BLaER1 treated with 17β-estradiol and CSF1 and Interleukin-3, amounts not matched to agents 10 nM and 100 nM (cell line): Measurements from ENCODE around the gene PLEKHA6.

Experiments used
- H3K27ac ChIP-seq, 11 experiments: shearing (Covaris generic); formaldehyde crosslinking; 2 replicates each; pipeline ENCODE4 v1.8.1; 2022
- H3K27me3 ChIP-seq, 11 experiments: shearing (Covaris generic); formaldehyde crosslinking; 2 replicates each; pipeline ENCODE4 v1.8.1; 2022
- H3K36me3 ChIP-seq, 11 experiments: shearing (Covaris generic); formaldehyde crosslinking; 2 replicates each; pipeline ENCODE4 v1.8.1; 2022
- H3K4me1 ChIP-seq, 10 experiments: shearing (Covaris generic); formaldehyde crosslinking; 2 replicates each; pipeline ENCODE4 v1.8.1; 2022
- H3K4me2 ChIP-seq, 11 experiments: shearing (Covaris generic); formaldehyde crosslinking; 2 replicates each; pipeline ENCODE4 v1.8.1; 2022
- H3K4me3 ChIP-seq, 10 experiments: shearing (Covaris generic); formaldehyde crosslinking; 2 replicates each; pipeline ENCODE4 v1.8.1; 2022
- H3K9ac ChIP-seq, 11 experiments: shearing (Covaris generic); formaldehyde crosslinking; 2 replicates each; pipeline ENCODE4 v1.8.1; 2022
- H3K9me3 ChIP-seq, 11 experiments: shearing (Covaris generic); formaldehyde crosslinking; replicated peaks in 1 of 11; 2 replicates each; pipeline ENCODE4 v1.8.1; 2022
- H4K20me1 ChIP-seq, 11 experiments: shearing (Covaris generic); formaldehyde crosslinking; 2 replicates each; pipeline ENCODE4 v1.8.1; 2022
- Cebpa-rat ChIP-seq, 11 experiments: shearing (Covaris generic); IDR thresholded peaks; 2 replicates each; pipeline ENCODE4 v1.8.1; 2022

Gene PLEKHA6

DNA sequence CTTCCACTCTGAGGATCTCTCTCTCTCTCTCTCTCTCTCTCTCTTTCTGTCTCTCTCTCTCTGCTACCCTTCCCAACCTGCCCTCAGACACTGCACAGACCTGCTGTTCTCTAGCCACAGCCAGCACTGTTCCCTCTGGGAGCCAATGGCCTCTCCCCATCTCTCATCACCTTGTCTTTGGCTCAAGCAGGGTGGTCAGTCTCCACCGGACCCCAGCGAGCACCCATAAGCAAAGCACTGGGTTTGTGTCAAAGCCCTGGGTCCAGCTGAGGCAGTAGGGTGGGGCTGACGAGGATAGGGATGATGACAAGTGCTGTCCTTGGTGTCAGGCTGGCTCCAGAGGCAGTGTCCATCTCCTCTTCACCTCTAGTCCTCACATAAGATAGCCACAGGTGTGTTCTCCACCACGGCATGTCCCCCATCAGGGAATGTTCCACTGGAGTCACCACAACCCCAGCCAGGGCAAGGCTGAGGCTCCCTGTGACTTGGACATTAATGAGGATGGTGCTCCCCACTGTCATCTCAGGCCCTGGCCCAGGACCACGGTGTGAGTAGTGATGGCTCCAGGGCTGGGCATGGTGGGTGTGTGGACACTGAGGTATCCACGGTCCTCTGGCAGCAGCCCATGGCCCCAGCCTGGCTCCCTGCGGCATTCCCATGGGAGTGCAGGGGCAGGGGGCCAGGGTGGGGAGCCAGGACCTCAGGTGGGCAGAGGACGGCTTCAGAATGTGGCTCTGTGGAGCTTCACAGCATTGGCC, 137.5 kb downstream of the PLEKHA6 start:
- Histone ChIP-seq H3K9me3 (no peaks in the 10 kb centered on the region), H4K20me1 (no peaks in the 10 kb centered on the region), H3K4me2 (no peak overlapping the region), H3K4me1 (peaks cover 0 to 21% (median 12%) of the 10 kb centered on the region in 10 experiments; a peak in 12 of 20 replicates), H3K4me3 (no peak overlapping the region), H3K9ac (no peak overlapping the region), H3K36me3 (no peaks in the 10 kb centered on the region), H3K27me3 (no peaks in the 10 kb centered on the region), H3K27ac (peak overlapping the region in 1 of 11 experiments; percentile 6; a peak in 1 of 22 replicates)
- TF ChIP-seq Cebpa-rat (IDR thresholded peaks at IDR 0.05) = no peak

DNA sequence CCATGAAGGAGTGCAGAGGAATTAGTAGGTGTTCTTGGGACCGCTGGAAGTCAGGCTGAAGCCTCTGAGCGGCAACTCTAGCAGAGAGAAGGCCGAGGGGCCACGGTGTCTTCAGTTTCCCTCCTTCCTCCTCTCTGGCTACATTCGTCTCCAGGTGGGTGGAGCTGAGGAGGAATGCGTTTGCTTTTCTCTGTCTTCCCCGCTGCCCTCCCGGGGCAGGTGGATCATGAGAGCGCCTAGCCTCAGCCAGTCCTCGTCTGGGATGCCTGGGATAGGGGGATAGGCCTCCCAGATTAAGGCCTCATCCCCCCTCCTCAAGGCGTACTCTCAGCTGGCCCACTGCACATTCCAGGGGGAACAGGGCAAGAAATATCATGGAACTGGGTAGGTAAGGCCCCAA, 138.5 kb downstream of the PLEKHA6 start:
- H4K20me1 ChIP-seq = no peaks in the 10 kb centered on the region
- peaks cover 0 to 30% (median 18%) of the 10 kb centered on the region in 10 experiments; a peak in 12 of 20 replicates for H3K4me1 ChIP-seq
- no peak overlapping the region for H3K9ac ChIP-seq
- no peaks in the 10 kb centered on the region for H3K27me3 ChIP-seq
- no peak overlapping the region for H3K27ac ChIP-seq
- no peak for TF ChIP-seq Cebpa-rat (IDR thresholded peaks at IDR 0.05)
- no peaks in the 10 kb centered on the region for H3K36me3 ChIP-seq
- no peaks in the 10 kb centered on the region for H3K9me3 ChIP-seq
- no peak overlapping the region for H3K4me3 ChIP-seq
- H3K4me2 ChIP-seq = no peak overlapping the region

DNA sequence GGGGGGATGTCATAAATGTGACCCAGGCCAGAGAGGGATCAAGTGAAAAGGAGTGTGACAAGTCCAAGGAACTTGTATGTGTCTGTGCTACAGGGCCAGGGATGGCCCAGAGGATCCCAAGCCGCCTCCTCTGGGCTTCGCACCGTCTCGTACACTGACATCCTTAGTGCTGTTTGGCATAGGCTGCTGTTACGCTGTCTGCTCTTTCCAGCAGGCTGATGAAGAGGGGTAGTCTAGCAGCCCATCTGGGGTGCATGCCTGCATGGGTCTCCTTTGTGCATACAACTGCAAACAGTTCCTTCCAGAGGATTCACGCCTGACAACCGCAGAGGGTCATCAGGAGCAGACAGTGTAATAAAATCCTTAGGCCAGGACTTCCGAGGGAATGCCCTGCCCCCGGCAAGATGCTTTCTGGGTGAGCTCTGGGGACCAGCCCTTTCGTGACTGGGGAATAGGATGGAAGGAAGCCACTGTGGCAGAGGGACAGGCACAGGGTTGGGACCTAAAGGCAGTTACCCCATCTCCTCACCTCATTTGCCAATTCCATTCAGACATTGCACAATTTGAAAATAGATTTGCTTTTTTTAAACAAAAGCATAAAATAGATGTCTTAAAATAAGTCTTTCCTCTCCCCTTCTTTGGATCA, 139.6 kb downstream of the PLEKHA6 start:
- H3K27me3 ChIP-seq = no peaks in the 10 kb centered on the region
- H4K20me1 ChIP-seq = no peaks in the 10 kb centered on the region
- no peaks in the 10 kb centered on the region for H3K36me3 ChIP-seq
- TF ChIP-seq Cebpa-rat (IDR thresholded peaks at IDR 0.05) = no peak
- peak overlapping the region in 6 of 11 experiments; percentile 2 to 48 (median 32); a peak in 11 of 22 replicates for H3K4me2 ChIP-seq
- H3K4me3 ChIP-seq = no peak overlapping the region
- H3K27ac ChIP-seq = peak overlapping the region in 2 of 11 experiments; percentile 22 to 37; a peak in 3 of 22 replicates
- peaks cover 0 to 35% (median 19%) of the 10 kb centered on the region in 10 experiments; a peak in 12 of 20 replicates for H3K4me1 ChIP-seq
- no peaks in the 10 kb centered on the region for H3K9me3 ChIP-seq
- H3K9ac ChIP-seq = no peak overlapping the region

DNA sequence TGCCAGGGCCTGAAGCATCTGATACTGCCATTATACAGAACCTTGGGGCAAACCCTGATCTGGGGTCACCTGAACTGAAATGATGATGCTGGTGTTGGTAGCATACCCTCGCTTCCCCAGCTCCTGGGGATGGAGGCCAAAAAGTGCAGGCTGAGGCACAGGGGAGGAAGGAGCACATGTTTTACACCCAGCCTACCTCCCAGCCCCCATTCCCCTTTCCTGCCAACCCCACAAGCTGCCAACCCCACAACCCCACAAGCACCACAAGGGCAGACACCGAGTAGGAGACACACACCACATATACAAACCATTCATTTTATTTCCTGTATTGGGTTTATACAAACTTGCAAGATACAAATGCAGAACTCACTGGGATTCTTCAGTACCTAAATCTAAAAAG, 141.2 kb downstream of the PLEKHA6 start:
- TF ChIP-seq Cebpa-rat (IDR thresholded peaks at IDR 0.05) = no peak
- Histone ChIP-seq H3K4me2 (peak overlapping the region in 2 of 11 experiments; percentile 17 to 25; a peak in 1 of 22 replicates), H3K27me3 (no peaks in the 10 kb centered on the region), H3K4me1 (peaks cover 5 to 49% (median 30%) of the 10 kb centered on the region in 10 experiments), H3K4me3 (no peak overlapping the region), H3K36me3 (no peaks in the 10 kb centered on the region), H3K9ac (no peak overlapping the region), H3K27ac (no peak overlapping the region; a peak in 1 of 22 replicates), H4K20me1 (no peaks in the 10 kb centered on the region), H3K9me3 (no peaks in the 10 kb centered on the region)

DNA sequence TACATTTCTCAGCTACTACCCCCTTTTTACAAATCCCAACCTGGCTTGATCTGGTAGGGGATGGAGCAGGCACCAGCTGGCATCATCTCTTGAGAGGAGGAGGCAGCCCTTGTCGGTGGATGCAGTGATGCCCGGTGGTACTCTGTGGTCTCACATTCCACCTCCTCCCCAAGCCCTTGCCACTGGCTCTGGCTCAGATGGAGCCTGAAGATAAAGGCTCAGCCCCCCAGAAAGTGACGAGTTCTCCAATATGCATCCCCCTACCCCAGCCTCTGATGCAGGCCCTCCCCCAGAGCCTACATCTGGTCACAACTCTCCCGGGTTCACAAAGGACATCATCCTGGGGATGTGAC, 142.1 kb downstream of the PLEKHA6 start:
- H3K27ac ChIP-seq = no peak overlapping the region
- no peak overlapping the region for H3K4me3 ChIP-seq
- no peak overlapping the region for H3K9ac ChIP-seq
- H4K20me1 ChIP-seq = no peaks in the 10 kb centered on the region
- no peak overlapping the region; a peak in 1 of 22 replicates for H3K4me2 ChIP-seq
- no peaks in the 10 kb centered on the region for H3K36me3 ChIP-seq
- no peaks in the 10 kb centered on the region for H3K9me3 ChIP-seq
- peaks cover 7 to 58% (median 36%) of the 10 kb centered on the region in 10 experiments for H3K4me1 ChIP-seq
- H3K27me3 ChIP-seq = no peaks in the 10 kb centered on the region
- TF ChIP-seq Cebpa-rat (IDR thresholded peaks at IDR 0.05) = no peak

DNA sequence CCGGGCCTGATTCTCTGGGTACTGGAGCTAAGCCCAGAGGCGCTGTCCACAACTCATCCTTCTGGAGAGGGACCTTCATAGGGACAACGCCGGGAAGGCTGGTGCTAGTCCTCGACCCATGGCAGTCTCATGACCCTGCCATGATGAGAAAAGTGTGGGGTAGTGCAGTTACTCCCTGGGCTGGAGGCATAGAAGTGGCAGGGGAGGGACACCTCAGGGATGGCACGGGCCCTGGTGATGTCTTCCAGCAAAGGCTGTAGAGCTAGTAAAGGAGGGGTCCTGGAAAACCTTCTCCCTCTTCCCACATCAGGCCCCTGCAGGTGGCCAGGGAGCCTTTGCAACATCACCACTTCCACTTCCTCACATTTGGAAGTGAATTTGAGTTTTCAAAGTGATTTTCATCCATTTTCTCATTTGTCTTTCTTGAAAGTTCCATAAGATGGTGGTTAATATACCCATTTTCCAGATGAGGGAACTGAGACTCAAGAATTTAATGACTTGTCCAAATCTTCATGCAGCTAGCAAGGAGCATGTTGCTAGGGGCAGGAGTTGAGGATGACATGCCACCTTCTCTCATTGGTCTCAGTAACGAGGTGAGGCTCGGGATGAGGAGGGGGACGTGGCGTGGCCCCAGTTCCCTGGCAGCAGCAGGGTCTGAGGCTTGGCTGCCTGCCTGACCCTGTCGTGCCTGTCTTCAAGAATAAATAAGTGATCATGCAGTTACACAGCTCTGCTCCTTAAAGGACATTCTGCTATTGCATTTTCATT, 142.7 kb downstream of the PLEKHA6 start:
- no peaks in the 10 kb centered on the region for H3K9me3 ChIP-seq
- no peak overlapping the region for H3K9ac ChIP-seq
- no peaks in the 10 kb centered on the region for H3K27me3 ChIP-seq
- TF ChIP-seq Cebpa-rat (IDR thresholded peaks at IDR 0.05) = no peak
- H3K36me3 ChIP-seq = no peaks in the 10 kb centered on the region
- H3K27ac ChIP-seq = peak overlapping the region in 1 of 11 experiments; percentile 14; a peak in 1 of 22 replicates
- peaks cover 7 to 63% (median 37%) of the 10 kb centered on the region in 10 experiments for H3K4me1 ChIP-seq
- H3K4me2 ChIP-seq = peak overlapping the region in 4 of 11 experiments; percentile 2 to 33 (median 16); a peak in 2 of 22 replicates
- no peaks in the 10 kb centered on the region for H4K20me1 ChIP-seq
- no peak overlapping the region for H3K4me3 ChIP-seq

DNA sequence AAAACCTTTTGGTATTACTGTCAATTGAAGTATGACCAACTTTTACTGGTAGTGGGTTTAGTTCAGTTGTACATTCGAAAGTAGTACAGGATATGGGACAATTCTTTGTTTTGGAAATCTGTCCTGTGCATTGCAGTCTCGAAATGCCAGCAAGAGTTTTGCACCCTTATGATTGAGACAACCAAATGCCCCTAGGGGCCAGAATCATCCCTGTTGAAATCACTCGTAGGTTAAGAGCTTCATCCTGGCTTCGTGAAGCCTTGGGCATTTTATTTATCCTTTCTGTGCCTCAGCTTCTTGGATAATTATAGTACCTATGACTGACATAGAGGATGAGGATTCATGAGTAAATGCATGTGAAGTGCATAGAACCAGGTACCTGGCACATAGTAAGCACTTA, 143.5 kb downstream of the PLEKHA6 start:
- Histone ChIP-seq H3K9me3 (no peaks in the 10 kb centered on the region), H3K4me3 (no peak overlapping the region), H3K27ac (peak overlapping the region in 1 of 11 experiments; percentile 12; a peak in 1 of 22 replicates), H3K4me2 (peak overlapping the region in 5 of 11 experiments; percentile 11 to 33 (median 21); a peak in 4 of 22 replicates), H4K20me1 (no peaks in the 10 kb centered on the region), H3K4me1 (peaks cover 7 to 72% (median 42%) of the 10 kb centered on the region in 10 experiments), H3K9ac (no peak overlapping the region), H3K27me3 (no peaks in the 10 kb centered on the region), H3K36me3 (no peaks in the 10 kb centered on the region)
- TF ChIP-seq Cebpa-rat (IDR thresholded peaks at IDR 0.05) = no peak

DNA sequence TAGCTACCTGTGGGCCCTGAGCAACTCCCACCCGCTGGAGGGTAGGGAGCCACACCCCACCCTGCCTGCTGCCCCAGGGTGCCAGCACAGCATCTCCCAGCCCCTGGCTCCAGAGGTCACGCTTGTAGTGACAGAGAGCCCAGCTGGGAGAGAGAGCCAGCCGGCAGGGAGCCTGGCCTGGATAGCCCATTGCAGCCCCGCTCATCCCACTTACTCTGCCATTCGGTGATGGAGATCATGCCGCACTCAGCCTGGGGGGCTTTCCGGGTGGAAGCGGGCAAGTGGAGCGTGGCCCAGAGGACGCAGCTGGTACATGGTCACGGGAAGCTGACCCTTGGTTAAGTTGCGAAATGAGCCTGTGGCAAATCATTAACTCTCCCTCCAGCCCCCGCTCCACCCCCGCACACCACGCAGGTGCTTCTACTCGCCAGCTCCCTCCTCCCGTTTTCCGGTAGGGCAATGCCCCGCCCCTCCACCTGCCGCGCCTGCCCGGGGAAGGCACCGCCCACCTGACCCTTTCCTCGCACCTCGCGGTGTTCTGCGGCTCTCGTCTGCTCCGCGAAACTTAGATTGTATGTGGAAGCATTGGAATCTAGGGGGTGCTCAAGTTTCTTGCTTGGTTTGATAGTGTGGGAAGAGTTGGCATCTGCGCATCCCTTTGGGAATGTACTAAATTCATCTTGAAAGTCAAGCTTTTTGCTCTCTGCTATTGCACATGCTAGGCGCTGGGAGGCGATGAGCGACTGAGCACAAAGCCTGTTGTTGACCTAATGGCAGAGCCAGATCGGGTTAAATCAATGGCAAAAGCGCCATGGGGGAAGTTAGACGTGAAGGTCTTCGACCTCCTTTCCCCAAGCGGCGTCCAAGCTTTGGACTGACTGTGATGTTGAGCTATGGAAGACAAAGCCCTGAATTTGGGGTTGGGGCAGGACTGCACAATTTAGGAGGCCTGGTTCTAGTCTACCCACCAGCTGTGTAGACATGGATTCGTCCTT, 145.8 kb downstream of the PLEKHA6 start, which contains the start of gene GOLT1A:
GOLT1A (minus strand) TSS at position 321 of the 995 bp plus-strand sequence; CDS start at position 239, 82 bp downstream.
- no peaks in the 10 kb centered on the region for H3K9me3 ChIP-seq
- H3K4me2 ChIP-seq = peak within 1 kb of the TSS; percentile 82 to 95 (median 89)
- H3K9ac ChIP-seq = peak within 1 kb of the TSS in 8 of 11 experiments; percentile 18 to 76 (median 48); a peak in 11 of 22 replicates
- peak within 1 kb of the TSS in 9 of 10 experiments; percentile 24 to 47 (median 34); a peak in 14 of 20 replicates for H3K4me3 ChIP-seq
- no peaks in the 10 kb centered on the region for H3K27me3 ChIP-seq
- H4K20me1 ChIP-seq = no peaks in the 10 kb centered on the region
- TF ChIP-seq Cebpa-rat (IDR thresholded peaks at IDR 0.05) = peak in 3 of 11 experiments; percentile 33 to 81 (median 50); a peak in 4 of 22 replicates
- H3K4me1 ChIP-seq = peaks cover 7 to 60% (median 37%) of the 10 kb centered on the region in 10 experiments
- peak within 1 kb of the TSS in 6 of 11 experiments; percentile 49 to 90 (median 78); a peak in 12 of 22 replicates for H3K27ac ChIP-seq
- no peaks in the 10 kb centered on the region for H3K36me3 ChIP-seq
